Activated T-helper 1 cell treated with anti-CD3 and anti-CD28 coated beads, Interleukin-12 subunit alpha, Interleukin-12 subunit beta, Interleukin-2, Interleukin-4 antibody, amounts not matched to agents 30 ng/mL and 10 ng/mL and 1 ng/mL, durations not matched to agents 14 hours and 24 hours and 36 hours (primary cell): ENCODE measurements around the gene TMEM41B. TPM values are rescaled to one million over a fixed set of nuclear protein-coding genes. Genes with fewer than 3 reads are reported as not detected.

ENCODE experiments used
- DNase-seq: peaks from one replicate; pipeline ENCODE4 v3.0.0; 2021; ENCODE audit warnings: low spot score
- H3K27ac Mint-ChIP-seq: one replicate; pipeline ENCODE4 v1.8.0; 2021; ENCODE audit warnings: mild to moderate bottlenecking, mixed read lengths
- H3K27me3 Mint-ChIP-seq: one replicate; pipeline ENCODE4 v1.8.0; 2022; ENCODE audit warnings: mild to moderate bottlenecking, moderate library complexity, mixed read lengths; ENCODE audit not compliant: insufficient read depth
- H3K36me3 Mint-ChIP-seq: one replicate; pipeline ENCODE4 v1.8.0; 2021; ENCODE audit warnings: low read depth, mixed read lengths
- H3K4me1 Mint-ChIP-seq: one replicate; pipeline ENCODE4 v1.8.0; 2021; ENCODE audit warnings: low read depth, mixed read lengths
- H3K4me3 Mint-ChIP-seq: one replicate; pipeline ENCODE4 v1.8.0; 2021; ENCODE audit warnings: mild to moderate bottlenecking, moderate library complexity, mixed read lengths
- H3K9me3 Mint-ChIP-seq: one replicate; pipeline ENCODE4 v1.8.0; 2021; ENCODE audit warnings: mixed read lengths
- intact Hi-C: fragments of 100-400 bp; cut with micrococcal nuclease; formaldehyde crosslinking; loops from one replicate; pipeline ENCODE4 v1.15.1; 2024
- total RNA-seq: library from RNA; stranded (reverse); gene quantifications from 2 replicates; pipeline ENCODE4 v1.2.3, GENCODE V29; 2022

TMEM41B gene
- total RNA-seq, 1 donor from 2014 or later: 26.1 TPM

- peak overlapping the region; percentile 57 for H3K27ac Mint-ChIP-seq
Measured at GRCh38 chr11:9280655-9281301, 33.6 kb downstream of the TMEM41B start.

DNA sequence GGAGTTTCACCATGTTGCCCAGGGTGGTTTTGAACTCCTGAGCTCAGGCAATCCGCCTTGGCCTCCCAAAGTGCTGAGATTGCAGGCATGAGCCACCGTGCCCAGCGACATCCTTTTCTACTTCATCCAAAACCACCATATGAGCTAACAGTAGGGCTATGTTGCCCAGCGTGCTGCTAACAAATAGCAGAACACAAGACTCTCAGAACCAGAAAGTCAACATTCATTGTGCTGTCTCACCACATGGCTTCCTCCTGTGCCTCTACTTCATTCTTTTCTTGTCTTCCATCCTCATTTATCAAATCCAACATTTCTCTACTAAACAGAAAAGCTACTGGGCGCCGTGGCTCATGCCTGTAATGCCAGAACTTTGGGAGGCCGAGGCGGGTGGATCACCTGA lies 37.2 kb downstream of the TMEM41B start:
- no peaks in the 10 kb centered on the region for H3K9me3 Mint-ChIP-seq
- intact Hi-C loops: no loop called here
- peaks cover 12% of the 10 kb centered on the region for H3K27me3 Mint-ChIP-seq
- no peak overlapping the region for H3K27ac Mint-ChIP-seq
- H3K4me1 Mint-ChIP-seq: peaks cover 27% of the 10 kb centered on the region
- H3K4me3 Mint-ChIP-seq: no peak overlapping the region
- H3K36me3 Mint-ChIP-seq: peaks cover 8% of the 10 kb centered on the region
- no peak for DNase-seq

More at GRCh38 chr11:9280655-9281301, 33.6 kb downstream of the TMEM41B start:
- H3K27me3 Mint-ChIP-seq: peaks cover 6% of the 10 kb centered on the region
- peak overlapping the region; percentile 60 for H3K4me3 Mint-ChIP-seq
- peaks cover 17% of the 10 kb centered on the region for H3K36me3 Mint-ChIP-seq
- H3K4me1 Mint-ChIP-seq: peaks cover 15% of the 10 kb centered on the region
- no peaks in the 10 kb centered on the region for H3K9me3 Mint-ChIP-seq
- intact Hi-C loops: loop anchor here (1.0 to 2.0 kb wide), 4 partner anchors 16 to 70 kb away; partner anchors contain the start of gene TMEM41B
- DNase-seq: peak; percentile 64

DNA sequence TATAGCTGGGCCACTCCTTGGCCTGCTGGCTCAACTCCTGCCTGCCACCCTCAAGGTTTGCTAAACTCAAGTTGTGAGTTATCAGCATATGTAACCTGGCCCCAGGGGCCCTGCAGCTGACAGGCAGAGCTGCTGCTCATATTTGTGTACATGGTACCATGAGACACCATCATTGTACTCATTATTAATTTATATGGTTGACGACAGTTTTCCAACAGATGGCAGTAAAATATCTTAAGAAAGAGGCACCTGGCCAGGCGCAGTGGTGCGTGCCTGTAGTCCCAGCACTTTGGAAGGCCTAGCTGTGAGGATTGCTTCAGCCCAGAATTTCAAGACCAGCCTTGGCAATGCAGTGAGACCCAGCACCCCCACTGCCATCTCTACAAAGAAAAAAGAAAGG lies 37.8 kb downstream of the TMEM41B start:
- H3K9me3 Mint-ChIP-seq: no peaks in the 10 kb centered on the region

GRCh38 chr11:9274499-9275258 lies 39.7 kb downstream of the TMEM41B start:
- Mint-ChIP-seq H3K4me1 (peaks cover 12% of the 10 kb centered on the region), H3K4me3 (no peak overlapping the region)
- intact Hi-C loops: no loop called here

More for the DNA sequence above, 37.8 kb downstream of the TMEM41B start:
- DNase-seq: no peak
- intact Hi-C loops: no loop called here
- Mint-ChIP-seq H3K27ac (no peak overlapping the region), H3K4me1 (peaks cover 27% of the 10 kb centered on the region), H3K27me3 (peaks cover 12% of the 10 kb centered on the region), H3K36me3 (peaks cover 8% of the 10 kb centered on the region), H3K4me3 (no peak overlapping the region)

GRCh38 chr11:9273376-9274336 lies 40.7 kb downstream of the TMEM41B start:
- Mint-ChIP-seq H3K9me3 (no peaks in the 10 kb centered on the region), H3K36me3 (peaks cover 2% of the 10 kb centered on the region), H3K27me3 (peaks cover 21% of the 10 kb centered on the region), H3K27ac (no peak overlapping the region), H3K4me3 (no peak overlapping the region), H3K4me1 (peaks cover 12% of the 10 kb centered on the region)
- intact Hi-C loops: no loop called here
- no peak for DNase-seq

More at GRCh38 chr11:9274499-9275258, 39.7 kb downstream of the TMEM41B start:
- Mint-ChIP-seq H3K36me3 (peaks cover 2% of the 10 kb centered on the region), H3K27me3 (peaks cover 16% of the 10 kb centered on the region), H3K9me3 (no peaks in the 10 kb centered on the region), H3K27ac (no peak overlapping the region)
- no peak for DNase-seq

DNA sequence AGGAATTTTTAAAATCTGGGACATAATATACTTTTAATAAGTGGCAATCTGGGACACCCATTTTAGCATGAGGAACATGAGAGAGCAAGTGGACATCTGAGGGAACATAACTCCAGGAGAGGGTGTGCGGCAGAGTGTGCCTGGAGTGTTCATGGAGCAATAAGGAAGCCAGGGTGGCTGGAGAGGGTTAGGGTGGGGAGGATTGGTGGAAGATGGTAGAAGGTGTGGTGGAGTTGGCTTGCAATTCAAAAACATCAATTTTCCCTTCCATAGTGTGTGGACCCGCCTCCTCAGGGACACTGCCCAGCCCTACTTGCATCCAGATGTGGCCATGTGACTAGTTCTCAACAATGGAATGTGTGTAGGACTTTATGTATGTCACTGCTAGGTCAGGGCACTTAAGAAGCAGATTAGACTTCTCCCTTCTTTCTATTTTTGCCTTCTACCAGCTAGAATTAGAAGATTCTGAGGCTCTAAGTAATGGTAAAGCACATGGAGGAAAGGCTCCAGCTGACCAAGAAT lies 44.8 kb downstream of the TMEM41B start:
- H3K27me3 Mint-ChIP-seq: peaks cover 40% of the 10 kb centered on the region
- peaks cover 3% of the 10 kb centered on the region for H3K36me3 Mint-ChIP-seq
- no peak for DNase-seq
- no peaks in the 10 kb centered on the region for H3K9me3 Mint-ChIP-seq
- H3K4me1 Mint-ChIP-seq: peaks cover 18% of the 10 kb centered on the region
- intact Hi-C loops: loop anchor here (10.0 kb wide), 2 partner anchors 1035 to 1185 kb away; partner anchors contain the start of genes ADM and AMPD3
- no peak overlapping the region for H3K4me3 Mint-ChIP-seq
- H3K27ac Mint-ChIP-seq: no peak overlapping the region

GRCh38 chr11:9267680-9268079 lies 46.7 kb downstream of the TMEM41B start:
- Mint-ChIP-seq H3K36me3 (peaks cover 5% of the 10 kb centered on the region), H3K9me3 (no peaks in the 10 kb centered on the region), H3K4me3 (no peak overlapping the region), H3K4me1 (peaks cover 13% of the 10 kb centered on the region), H3K27me3 (peaks cover 33% of the 10 kb centered on the region), H3K27ac (peak overlapping the region; percentile 8)
- intact Hi-C loops: loop anchor here (10.0 kb wide), 2 partner anchors 1037 to 1187 kb away; partner anchors contain the start of genes ADM and AMPD3
- DNase-seq: no peak

DNA sequence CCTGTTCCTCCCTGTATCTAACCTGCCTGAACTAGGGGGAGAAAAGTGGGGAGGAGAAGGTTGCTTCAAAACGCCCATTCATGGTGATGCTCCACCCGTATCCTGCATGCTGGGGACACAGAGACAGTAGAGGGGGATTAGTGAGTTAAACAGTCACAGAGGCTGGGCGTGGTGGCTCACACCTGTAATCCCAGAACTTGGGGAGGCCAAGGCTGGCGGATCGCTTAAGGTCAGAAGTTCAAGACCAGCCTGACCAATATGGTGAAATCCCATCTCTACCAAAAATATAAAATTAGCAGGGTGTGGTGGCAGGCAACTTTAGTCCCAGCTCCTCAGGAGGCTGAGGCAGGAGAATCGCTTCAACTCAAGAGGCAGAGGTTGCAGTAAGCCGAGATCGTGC lies 47.5 kb downstream of the TMEM41B start:
- no peak for DNase-seq
- peaks cover 19% of the 10 kb centered on the region for H3K4me1 Mint-ChIP-seq
- no peak overlapping the region for H3K4me3 Mint-ChIP-seq
- no peak overlapping the region for H3K27ac Mint-ChIP-seq
- no peaks in the 10 kb centered on the region for H3K9me3 Mint-ChIP-seq
- H3K27me3 Mint-ChIP-seq: peaks cover 36% of the 10 kb centered on the region
- intact Hi-C loops: loop anchor here (10.0 kb wide), 2 partner anchors 1038 to 1188 kb away; partner anchors contain the start of genes ADM and AMPD3
- peaks cover 5% of the 10 kb centered on the region for H3K36me3 Mint-ChIP-seq

DNA sequence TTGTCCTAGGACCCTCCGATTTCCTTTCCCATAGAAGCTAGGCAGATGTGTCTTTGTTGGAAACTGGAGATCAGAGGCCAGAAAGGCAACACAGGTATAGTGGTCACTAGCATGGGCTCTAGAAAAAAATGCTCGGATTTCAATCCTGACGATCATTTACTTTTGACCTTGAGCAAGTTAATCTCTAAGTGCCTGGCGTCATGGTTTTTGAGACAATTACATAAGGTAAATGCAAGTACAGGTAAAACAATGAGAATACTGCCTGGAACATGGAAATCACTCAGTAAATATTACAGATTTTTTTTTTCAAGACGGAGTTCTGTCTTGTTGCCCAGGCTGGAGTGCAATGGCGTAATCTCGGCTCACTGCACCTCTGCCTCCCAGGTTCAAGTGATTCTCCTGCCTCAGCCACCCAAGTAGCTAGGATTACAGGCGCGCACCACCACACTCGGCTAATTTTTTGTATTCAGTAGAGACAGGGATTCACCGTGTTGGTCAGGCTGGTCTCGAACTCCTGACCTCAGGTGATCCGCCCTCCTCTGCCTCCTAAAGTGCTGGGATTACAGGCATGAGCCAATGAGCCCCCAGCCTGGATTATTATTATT lies 48.2 kb downstream of the TMEM41B start:
- Mint-ChIP-seq H3K36me3 (peaks cover 5% of the 10 kb centered on the region), H3K4me3 (peak overlapping the region; percentile 79), H3K9me3 (no peaks in the 10 kb centered on the region), H3K4me1 (peaks cover 26% of the 10 kb centered on the region), H3K27me3 (peaks cover 35% of the 10 kb centered on the region), H3K27ac (peak overlapping the region; percentile 66)
- DNase-seq: no peak
- intact Hi-C loops: loop anchor here (10.0 kb wide), 2 partner anchors 1039 to 1189 kb away; partner anchors contain the start of genes ADM and AMPD3

- intact Hi-C loops: loop anchor here (2.0 to 10.0 kb wide), 4 partner anchors 205 to 1189 kb away; partner anchors contain the start of genes ADM, AMPD3 and WEE1
- Mint-ChIP-seq H3K27ac (peak within 1 kb of the TSS; percentile 80), H3K9me3 (no peaks in the 10 kb centered on the region), H3K27me3 (peaks cover 35% of the 10 kb centered on the region), H3K36me3 (peaks cover 6% of the 10 kb centered on the region), H3K4me3 (peak within 1 kb of the TSS; percentile 82), H3K4me1 (peaks cover 33% of the 10 kb centered on the region)
- DNase-seq: peak; percentile 36
Measured at GRCh38 chr11:9265211-9266131, 48.9 kb downstream of the TMEM41B start, which contains the start of gene DENND5A. Gene DENND5A, minus strand, starts transcription at chr11:9265350. Its CDS starts 281 bp downstream, at chr11:9265069.
